NB4 (cell line): Measurements from ENCODE around the gene MZF1.

Source experiments
- DNase-seq: peaks from one replicate; pipeline ENCODE4 v3.0.0; 2010; ENCODE audit warnings: low read depth
- H3K4me3 ChIP-seq: one replicate; pipeline ENCODE4 v1.5.1; 2011; ENCODE audit warnings: mild to moderate bottlenecking, low read depth, low read length, moderate library complexity
- MAX ChIP-seq: IDR thresholded peaks from 2 replicates; pipeline ENCODE4 v1.6.1; 2011; ENCODE audit warnings: low read depth, low read length
- MYC ChIP-seq: IDR thresholded peaks from 2 replicates; pipeline ENCODE4 v1.6.1; 2011; ENCODE audit warnings: low read depth, low read length
- POLR2A ChIP-seq: IDR thresholded peaks from 2 replicates; pipeline ENCODE4 v1.6.1; 2011; ENCODE audit warnings: mild to moderate bottlenecking; ENCODE audit not compliant: insufficient read length; ENCODE audit errors: extremely low read depth
- TF ChIP-seq, protein P1 (sequence below): IDR thresholded peaks from one replicate; pipeline ENCODE4 v1.5.1; 2012; ENCODE audit warnings: low read depth, low read length

Gene MZF1

DNA sequence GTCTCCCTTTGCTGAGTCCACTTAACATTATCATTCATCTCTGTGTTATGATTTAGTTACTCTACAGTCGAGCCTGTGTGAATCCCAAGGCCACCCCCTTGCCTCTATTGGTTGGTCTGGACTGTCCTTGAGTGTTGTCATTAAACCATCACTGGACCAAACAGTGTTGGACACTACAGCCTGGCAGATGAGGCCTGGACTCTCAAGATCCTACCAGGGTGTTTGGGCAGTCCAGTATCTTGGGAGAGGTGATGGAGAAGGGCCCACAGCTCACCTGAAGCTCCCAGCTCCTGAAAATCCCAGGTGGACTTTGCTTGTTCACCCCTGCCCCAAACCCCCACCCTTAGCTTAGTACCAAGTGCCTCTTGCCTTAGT lies 22.0 kb downstream of the MZF1 start:
- no peak overlapping the region for H3K4me3 ChIP-seq
- peak; percentile 3 for DNase-seq
- no peak for TF ChIP-seq POLR2A
- TF ChIP-seq MYC, result no peak
- TF ChIP-seq, protein P1, sequence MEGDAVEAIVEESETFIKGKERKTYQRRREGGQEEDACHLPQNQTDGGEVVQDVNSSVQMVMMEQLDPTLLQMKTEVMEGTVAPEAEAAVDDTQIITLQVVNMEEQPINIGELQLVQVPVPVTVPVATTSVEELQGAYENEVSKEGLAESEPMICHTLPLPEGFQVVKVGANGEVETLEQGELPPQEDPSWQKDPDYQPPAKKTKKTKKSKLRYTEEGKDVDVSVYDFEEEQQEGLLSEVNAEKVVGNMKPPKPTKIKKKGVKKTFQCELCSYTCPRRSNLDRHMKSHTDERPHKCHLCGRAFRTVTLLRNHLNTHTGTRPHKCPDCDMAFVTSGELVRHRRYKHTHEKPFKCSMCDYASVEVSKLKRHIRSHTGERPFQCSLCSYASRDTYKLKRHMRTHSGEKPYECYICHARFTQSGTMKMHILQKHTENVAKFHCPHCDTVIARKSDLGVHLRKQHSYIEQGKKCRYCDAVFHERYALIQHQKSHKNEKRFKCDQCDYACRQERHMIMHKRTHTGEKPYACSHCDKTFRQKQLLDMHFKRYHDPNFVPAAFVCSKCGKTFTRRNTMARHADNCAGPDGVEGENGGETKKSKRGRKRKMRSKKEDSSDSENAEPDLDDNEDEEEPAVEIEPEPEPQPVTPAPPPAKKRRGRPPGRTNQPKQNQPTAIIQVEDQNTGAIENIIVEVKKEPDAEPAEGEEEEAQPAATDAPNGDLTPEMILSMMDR, result no peak
- no peak for TF ChIP-seq MAX

GRCh38 chr19:58550362-58551122 lies 22.6 kb downstream of the MZF1 start:
- DNase-seq, result peak; percentile 12
- TF ChIP-seq MYC (no peak), POLR2A (no peak), MAX (no peak)
- TF ChIP-seq, protein P1, result no peak
- no peak overlapping the region for H3K4me3 ChIP-seq

- H3K4me3 ChIP-seq, result no peak overlapping the region
- TF ChIP-seq MAX, result no peak
- no peak for TF ChIP-seq MYC
- TF ChIP-seq, protein P1, result no peak
- no peak for TF ChIP-seq POLR2A
- DNase-seq, result no peak
These were observed 23.3 kb downstream of the MZF1 start for GRCh38 chr19:58549664-58550361.

- DNase-seq, result no peak
- H3K4me3 ChIP-seq, result no peak overlapping the region
- TF ChIP-seq POLR2A (no peak), MAX (no peak), MYC (no peak)
- TF ChIP-seq, protein P1, result no peak
These were observed 24.1 kb downstream of the MZF1 start for GRCh38 chr19:58548859-58549663.

DNA sequence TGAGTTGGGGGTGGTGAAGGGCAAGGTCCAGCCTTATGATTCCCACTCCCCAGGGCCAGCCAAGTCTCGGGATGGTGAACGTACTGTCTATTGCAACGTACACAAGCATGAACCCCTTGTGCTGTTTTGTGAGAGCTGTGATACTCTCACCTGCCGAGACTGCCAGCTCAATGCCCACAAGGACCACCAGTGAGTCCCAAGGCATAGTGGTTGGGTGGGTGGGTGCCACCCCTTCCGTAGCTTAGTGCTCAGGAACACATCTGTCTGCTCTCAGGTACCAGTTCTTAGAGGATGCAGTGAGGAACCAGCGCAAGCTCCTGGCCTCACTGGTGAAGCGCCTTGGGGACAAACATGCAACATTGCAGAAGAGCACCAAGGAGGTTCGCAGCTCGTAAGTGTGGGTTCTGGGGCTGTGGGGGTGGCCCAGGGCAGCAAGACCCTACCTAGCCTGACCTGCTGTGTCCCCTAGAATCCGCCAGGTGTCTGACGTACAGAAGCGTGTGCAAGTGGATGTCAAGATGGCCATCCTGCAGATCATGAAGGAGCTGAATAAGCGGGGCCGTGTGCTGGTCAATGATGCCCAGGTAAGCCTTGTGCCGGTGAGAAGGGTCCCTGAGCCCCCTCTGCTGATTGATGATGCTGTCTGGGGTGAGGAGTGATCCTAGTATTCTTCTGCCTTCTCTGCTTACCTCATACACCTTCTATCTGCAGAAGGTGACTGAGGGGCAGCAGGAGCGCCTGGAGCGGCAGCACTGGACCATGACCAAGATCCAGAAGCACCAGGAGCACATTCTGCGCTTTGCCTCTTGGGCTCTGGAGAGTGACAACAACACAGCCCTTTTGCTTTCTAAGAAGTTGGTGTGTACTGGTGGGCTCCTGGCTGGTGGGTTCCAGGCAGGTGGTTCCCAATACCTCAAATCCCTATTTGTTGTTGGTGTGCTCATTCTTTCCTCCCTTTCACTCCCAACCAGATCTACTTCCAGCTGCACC lies 25.5 kb downstream of the MZF1 start:
- peak overlapping the region; percentile 93 for H3K4me3 ChIP-seq
- no peak for DNase-seq

More for the DNA sequence above, 25.5 kb downstream of the MZF1 start:
- TF ChIP-seq MYC, result no peak
- TF ChIP-seq, protein P1, result no peak
- TF ChIP-seq MAX, result no peak
- no peak for TF ChIP-seq POLR2A
